ENCODE data around the gene ZNF665.
"Not testable (repeated sequence)": the region's sequence is repeated elsewhere in the genome, so short reads cannot be mapped to it uniquely, and the experiment has no call there.

The ZNF665 gene

DNA sequence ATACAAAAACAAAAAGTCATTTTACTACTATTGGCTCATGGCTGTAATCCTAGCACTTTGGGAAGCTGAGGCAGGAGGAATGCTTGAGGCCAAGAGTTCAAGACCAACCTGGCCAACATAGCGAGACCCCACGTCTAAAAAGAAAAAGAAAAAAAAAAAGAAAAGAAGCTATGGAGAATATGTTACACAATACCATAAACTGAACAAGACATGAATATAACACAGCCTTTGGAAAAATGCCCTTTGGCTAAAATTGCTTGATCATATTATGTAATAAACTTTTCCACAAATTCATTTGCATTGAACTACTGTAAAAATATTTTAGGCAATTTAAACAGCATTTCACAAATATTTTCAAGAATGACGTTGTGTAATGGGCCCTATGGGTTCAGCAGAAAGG lies 56.7 kb downstream of the ZNF665 start:
- ATAC-seq (replicated peaks; ENCODE audit: extremely low read depth, poor library complexity, severe bottlenecking): no peak
- Mint-ChIP-seq H3K36me3 (ENCODE audit: insufficient read depth) (peaks cover 1% of the 10 kb centered on the region), H3K4me3 (no peak overlapping the region), H3K9me3 (peaks cover 26% of the 10 kb centered on the region), H3K4me1 (peaks cover 6% of the 10 kb centered on the region), H3K27ac (ENCODE audit: low read depth) (no peak overlapping the region), H3K27me3 (peaks cover 13% of the 10 kb centered on the region)
- DNase-seq (ENCODE audit: low spot score in 2 of 2): no peak

DNA sequence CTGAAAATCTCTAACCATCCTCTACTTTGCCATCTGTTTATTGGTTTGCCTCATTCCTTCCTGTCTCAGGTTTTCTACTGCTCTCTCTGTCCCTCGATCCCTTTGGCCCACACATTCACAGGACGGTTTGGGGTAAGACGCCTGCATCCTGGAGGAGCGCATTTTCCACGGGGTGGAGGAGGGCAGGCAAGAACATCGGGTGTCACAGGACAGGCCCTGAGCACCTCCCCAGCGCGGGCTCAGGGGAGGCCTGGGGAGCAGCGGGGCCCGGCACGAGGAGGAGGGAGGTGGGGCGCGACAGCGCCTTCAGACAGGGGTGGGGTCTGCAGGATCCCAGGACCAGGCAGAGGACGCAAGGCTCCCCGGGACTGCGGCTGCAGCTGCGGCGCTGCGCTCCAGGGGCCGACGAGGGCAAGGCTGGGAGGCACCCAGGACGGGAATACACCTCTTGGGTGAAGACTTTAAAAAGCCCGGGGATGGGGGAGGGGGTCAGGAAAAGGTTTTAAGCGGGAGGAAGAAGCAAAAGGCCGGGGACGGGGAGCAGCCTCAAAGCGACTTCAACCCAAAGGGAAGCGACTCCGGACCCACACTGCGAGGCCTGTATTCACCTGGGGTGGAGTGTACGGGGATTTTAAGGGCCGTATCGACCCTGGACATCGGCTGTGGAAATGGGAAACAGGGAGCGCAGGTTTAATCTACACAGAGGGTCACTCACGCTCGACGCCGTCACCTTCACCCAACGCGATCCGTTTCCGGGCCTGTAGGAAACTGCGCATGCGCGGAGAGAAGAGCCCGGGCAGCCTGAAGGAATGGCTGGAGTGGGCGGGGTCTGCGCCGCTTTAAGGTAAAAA lies 60.8 kb downstream of the ZNF665 start, which contains the start of gene ZNF415:
Gene ZNF415, minus strand, starts transcription at position 770 of the 851 bp plus-strand sequence. CDS start 10,234 bp downstream, outside the sequence.
- peaks cover 18% of the 10 kb centered on the region for H3K27me3 Mint-ChIP-seq
- DNase-seq (ENCODE audit: low spot score in 2 of 2) (no peak), ATAC-seq (replicated peaks; ENCODE audit: extremely low read depth, poor library complexity, severe bottlenecking) (no peak)
- H3K36me3 Mint-ChIP-seq (ENCODE audit: insufficient read depth): peaks cover 1% of the 10 kb centered on the region
- peak within 1 kb of the TSS; percentile 1 for H3K4me3 Mint-ChIP-seq
- H3K4me1 Mint-ChIP-seq: peaks cover 6% of the 10 kb centered on the region
- H3K9me3 Mint-ChIP-seq: peaks cover 14% of the 10 kb centered on the region
- no peak within 1 kb of the TSS for H3K27ac Mint-ChIP-seq (ENCODE audit: low read depth)

DNA sequence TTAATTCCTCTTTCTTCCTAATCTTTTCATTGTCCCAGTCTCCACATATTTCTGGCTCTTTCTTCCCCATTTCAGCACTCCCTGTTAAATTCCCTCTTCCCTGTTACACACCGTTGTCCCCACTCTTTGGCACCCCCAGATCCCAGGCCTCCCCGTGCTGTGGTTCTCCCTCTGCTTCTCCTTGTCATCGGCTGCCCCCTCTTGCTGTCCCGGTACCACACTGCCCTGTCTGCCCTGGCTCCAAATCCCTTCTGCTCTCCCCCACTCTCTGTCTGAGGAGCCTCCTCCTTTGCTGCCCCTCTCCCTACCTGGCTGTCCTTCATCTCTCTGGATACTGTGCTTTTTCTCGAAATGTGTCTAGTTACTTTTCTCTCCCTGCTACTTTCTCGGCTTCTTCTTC lies 61.4 kb downstream of the ZNF665 start:
- Mint-ChIP-seq H3K36me3 (ENCODE audit: insufficient read depth) (peaks cover 1% of the 10 kb centered on the region), H3K27ac (ENCODE audit: low read depth) (no peak overlapping the region), H3K4me1 (peaks cover 6% of the 10 kb centered on the region), H3K9me3 (peaks cover 10% of the 10 kb centered on the region), H3K27me3 (peaks cover 18% of the 10 kb centered on the region), H3K4me3 (peak overlapping the region; percentile 1)
- DNase-seq (ENCODE audit: low spot score in 2 of 2): no peak
- ATAC-seq (replicated peaks; ENCODE audit: extremely low read depth, poor library complexity, severe bottlenecking): no peak

GRCh38 chr19:53131085-53131590 lies 62.0 kb downstream of the ZNF665 start:
- H3K4me1 Mint-ChIP-seq: peaks cover 6% of the 10 kb centered on the region
- no peak for ATAC-seq (replicated peaks; ENCODE audit: extremely low read depth, poor library complexity, severe bottlenecking)
- peaks cover 18% of the 10 kb centered on the region for H3K27me3 Mint-ChIP-seq
- H3K36me3 Mint-ChIP-seq (ENCODE audit: insufficient read depth): peaks cover 1% of the 10 kb centered on the region
- DNase-seq (ENCODE audit: low spot score in 2 of 2): no peak
- H3K4me3 Mint-ChIP-seq: no peak overlapping the region
- H3K9me3 Mint-ChIP-seq: peaks cover 10% of the 10 kb centered on the region
- no peak overlapping the region for H3K27ac Mint-ChIP-seq (ENCODE audit: low read depth)

- H3K4me1 Mint-ChIP-seq: peaks cover 6% of the 10 kb centered on the region
These were observed 62.7 kb downstream of the ZNF665 start for GRCh38 chr19:53130506-53130905.

DNA sequence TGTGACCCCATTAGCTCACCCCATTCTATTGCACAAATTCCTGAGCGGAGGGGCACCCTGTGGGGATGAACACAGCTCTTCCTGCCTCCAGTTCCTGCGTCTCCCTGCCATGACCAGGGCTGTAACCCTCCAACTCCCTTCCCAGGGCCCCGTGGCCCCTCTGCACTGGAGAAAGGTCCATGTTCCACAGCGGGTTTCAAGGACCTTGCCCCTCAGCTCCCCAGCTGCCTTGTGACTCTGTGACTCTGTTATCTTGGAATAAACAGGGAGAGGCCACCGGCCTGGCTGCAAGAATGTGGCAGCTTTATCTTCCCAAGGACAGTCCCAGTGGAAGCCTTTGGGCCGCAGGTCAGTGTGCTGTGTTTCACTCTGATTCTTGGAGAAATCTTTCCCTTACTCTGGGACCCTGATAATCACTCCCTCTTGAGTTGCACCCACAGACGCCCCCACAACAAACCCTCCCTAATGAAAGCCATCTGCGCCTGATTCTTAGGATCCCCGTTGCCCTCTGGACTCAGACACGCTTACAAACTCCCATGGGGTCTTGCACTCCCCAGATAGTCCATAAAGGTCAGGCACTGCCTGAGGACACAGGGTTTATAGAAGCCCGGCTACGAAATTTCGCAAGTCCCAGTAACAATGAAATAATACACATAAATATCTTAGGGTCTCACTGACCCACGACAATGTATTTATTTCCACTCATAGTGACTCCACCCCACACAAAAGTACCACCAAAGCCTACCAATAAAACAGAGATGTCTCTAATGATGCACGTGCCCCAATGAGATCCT lies 66.2 kb downstream of the ZNF665 start:
- H3K27me3 Mint-ChIP-seq: peaks cover 21% of the 10 kb centered on the region
- not testable (repeated sequence) for ATAC-seq (replicated peaks; ENCODE audit: extremely low read depth, poor library complexity, severe bottlenecking); H3K36me3 Mint-ChIP-seq (ENCODE audit: insufficient read depth); H3K27ac Mint-ChIP-seq (ENCODE audit: low read depth); H3K9me3 Mint-ChIP-seq; DNase-seq (ENCODE audit: low spot score in 2 of 2); H3K4me1 Mint-ChIP-seq; H3K4me3 Mint-ChIP-seq

More at GRCh38 chr19:53130506-53130905, 62.7 kb downstream of the ZNF665 start:
- DNase-seq (ENCODE audit: low spot score in 2 of 2) (no peak), ATAC-seq (replicated peaks; ENCODE audit: extremely low read depth, poor library complexity, severe bottlenecking) (no peak)
- H3K27ac Mint-ChIP-seq (ENCODE audit: low read depth): no peak overlapping the region
- H3K9me3 Mint-ChIP-seq: peaks cover 10% of the 10 kb centered on the region
- H3K4me3 Mint-ChIP-seq: no peak overlapping the region
- peaks cover 18% of the 10 kb centered on the region for H3K27me3 Mint-ChIP-seq
- peaks cover 1% of the 10 kb centered on the region for H3K36me3 Mint-ChIP-seq (ENCODE audit: insufficient read depth)

GRCh38 chr19:53123400-53123799 lies 69.8 kb downstream of the ZNF665 start:
- no peaks in the 10 kb centered on the region for H3K36me3 Mint-ChIP-seq (ENCODE audit: insufficient read depth)
- H3K9me3 Mint-ChIP-seq: peaks cover 3% of the 10 kb centered on the region
- H3K4me3 Mint-ChIP-seq: no peak overlapping the region
- H3K4me1 Mint-ChIP-seq: no peaks in the 10 kb centered on the region
- peaks cover 11% of the 10 kb centered on the region for H3K27me3 Mint-ChIP-seq
- H3K27ac Mint-ChIP-seq (ENCODE audit: low read depth): no peak overlapping the region
- ATAC-seq (replicated peaks; ENCODE audit: extremely low read depth, poor library complexity, severe bottlenecking) (no peak), DNase-seq (ENCODE audit: low spot score in 2 of 2) (no peak)
